Renal cortical epithelial cell (primary cell): Measurements from ENCODE around the gene VDR. TPM values are rescaled to one million over a fixed set of nuclear protein-coding genes. Genes with fewer than 3 reads are reported as not detected.

Experiments used
- DNase-seq: peaks from one replicate; pipeline ENCODE4 v3.0.0-alpha.2; 2011; ENCODE audit warnings: low read depth
- total RNA-seq: library from RNA; depleted of rRNA; stranded (reverse); fragments of >200 nt; gene quantifications from 2 replicates; pipeline ENCODE4 v1.2.3, GENCODE V29; 2014

Gene VDR
- 2.9 and 6.1 TPM in 2 replicates for total RNA-seq

- peak; percentile 70 for DNase-seq
Observed at GRCh38 chr12:47904713-47905709, at the start of gene VDR. TSS of gene VDR (minus strand) at chr12:47904994. CDS start at chr12:47879113, 25,881 bp downstream.

DNA sequence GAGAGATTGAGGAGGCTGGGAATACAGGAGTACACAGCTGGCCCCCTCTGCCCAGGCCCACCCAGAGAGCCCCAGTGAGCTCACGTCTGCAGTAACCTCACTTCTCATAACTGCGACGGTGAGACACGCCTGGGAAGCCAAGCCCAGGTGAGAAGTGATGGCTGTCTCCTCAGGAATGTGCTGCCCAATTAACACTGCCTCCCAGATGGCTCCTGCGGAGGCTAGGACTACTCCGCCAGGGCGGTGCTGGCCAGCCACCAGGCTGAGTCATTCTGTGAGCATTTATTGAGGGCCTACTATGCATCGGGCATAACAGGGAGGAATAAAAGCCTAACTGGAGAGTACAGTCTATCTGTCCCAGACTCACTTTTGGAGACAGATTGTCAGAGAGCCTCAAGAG, 49.3 kb upstream of the VDR start:
- DNase-seq = no peak

DNA sequence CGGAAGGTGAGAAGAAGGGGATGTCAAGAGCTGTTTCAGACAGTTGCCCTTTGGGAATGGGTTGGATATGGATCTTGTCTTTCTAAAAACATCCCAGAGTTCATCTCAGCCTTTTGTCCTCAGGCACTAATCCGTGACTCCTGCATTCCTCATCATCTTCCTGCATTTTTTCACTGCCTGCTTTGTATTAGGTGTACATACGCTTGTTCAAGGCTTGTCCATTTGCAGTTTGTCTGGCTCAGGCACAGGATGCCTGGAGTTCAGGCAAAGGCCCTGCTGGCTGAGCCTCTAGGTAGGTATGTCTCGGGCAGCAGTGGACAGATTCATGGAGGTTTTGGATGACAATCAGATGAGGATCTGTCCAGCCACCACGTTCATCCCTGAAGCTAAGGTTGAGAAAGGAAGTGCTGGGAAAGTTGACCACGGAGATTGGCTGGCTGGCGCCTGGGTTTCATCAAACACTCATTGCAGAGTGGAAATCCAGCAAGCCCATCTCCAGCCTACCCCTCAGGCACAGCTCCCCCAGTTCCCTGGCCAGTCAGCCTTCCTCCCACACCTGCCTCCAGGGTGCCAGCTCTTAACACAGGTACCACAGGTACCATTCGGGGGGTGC, 46.2 kb upstream of the VDR start:
- peak; percentile 18 for DNase-seq

- DNase-seq = peak; percentile 63
Observed at GRCh38 chr12:47949441-47950341, 44.9 kb upstream of the VDR start.

- no peak for DNase-seq
Observed at GRCh38 chr12:47947341-47947740, 42.5 kb upstream of the VDR start.

DNA sequence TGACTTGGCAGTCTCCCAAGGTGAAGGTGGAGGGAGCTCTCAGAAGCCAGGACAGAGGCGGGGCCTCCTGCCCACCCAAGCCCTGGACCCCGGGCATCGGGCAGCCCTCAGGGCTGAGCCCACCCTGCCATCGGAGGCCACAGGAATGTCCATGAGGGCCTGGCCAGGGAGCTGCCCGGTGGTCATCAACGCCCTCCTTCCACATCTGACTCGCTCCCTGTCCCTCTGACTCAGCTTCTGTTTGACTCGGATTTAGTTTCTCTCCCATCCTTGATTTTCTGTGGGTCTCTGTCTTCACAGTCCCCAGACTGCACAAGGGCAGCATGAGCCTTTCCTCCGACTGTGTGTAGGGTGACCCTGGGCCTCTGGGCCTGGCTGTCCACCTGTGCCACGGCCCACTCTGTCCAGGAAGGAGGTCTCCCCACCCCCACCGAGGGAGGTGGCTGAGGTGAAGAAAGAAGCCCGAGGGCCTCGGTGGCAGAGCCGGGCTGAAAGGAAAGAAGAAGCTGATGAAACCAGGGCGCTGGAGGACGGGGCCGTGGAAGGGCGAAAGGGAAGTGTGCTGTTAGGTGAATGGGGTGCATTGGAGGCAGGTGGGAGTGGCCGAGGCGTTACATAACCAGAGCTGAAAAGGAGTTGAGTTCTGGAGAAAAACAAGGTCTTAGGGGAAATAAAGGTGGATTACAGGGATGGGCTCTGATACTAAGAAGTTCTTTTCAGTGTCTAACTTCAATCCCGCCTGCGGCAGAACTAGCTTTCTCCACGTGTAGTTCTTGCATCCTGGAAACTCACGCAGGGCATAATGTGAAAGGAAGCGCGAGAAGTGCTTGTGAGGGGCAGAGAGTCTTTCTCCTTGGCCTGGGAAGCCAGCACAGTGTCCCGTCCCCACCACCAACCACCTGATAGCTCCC, 41.9 kb upstream of the VDR start:
- DNase-seq = peak; percentile 37

DNA sequence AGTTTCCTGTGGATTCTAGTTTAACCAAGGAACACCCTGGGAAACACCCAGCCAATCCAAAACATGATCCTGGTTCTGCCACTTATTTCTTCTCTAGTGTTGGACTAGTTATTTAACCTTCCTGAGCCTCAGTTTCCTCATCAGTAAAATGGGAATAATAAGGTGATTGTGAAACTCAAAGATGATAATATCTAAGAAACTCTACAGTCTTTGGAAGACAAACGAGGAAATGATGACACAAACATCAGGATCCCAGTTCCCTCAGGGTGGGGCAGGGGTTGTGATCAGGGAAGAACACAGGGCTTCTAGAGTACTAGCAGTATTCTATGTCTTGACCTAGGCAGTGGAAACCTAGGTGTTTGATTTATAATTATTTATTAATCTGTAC, 40.5 kb upstream of the VDR start:
- no peak for DNase-seq

GRCh38 chr12:47944685-47945340, 40.0 kb upstream of the VDR start:
- DNase-seq = no peak

DNA sequence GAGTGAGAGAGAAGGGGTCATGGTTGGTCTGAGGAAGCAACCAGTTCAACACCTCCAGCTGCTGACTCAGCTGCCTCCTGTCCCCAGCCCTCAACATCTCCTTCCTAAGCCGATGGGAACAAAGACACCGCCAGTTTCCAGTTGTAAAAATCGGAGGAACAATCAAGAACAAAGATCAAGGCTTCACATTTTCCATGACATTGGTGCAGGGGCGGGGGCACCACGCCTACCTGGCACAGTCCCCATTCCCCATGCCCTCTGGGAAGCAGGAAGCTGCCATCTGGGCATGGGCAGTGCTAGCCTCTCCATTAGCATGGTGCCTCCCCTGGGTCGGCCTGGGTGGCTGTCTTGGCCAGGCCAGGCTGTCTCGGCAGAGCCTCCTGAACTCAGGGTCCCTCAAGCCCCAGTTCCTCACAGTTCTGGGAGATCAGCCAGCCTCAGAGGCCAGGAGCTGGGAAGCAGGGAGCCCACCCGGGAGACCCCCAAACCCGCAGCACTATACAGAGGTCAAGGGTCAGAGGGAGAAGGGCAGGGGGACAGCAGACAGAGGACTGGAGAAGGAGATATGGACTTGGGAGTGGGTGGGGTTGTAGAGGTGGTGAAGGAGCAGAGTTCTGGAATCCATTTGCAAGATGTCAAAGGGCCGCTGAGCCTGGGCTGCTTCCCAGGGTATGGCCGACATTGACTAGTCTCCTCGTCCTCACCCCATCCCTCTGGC, 39.0 kb upstream of the VDR start:
- peak; percentile 58 for DNase-seq

DNA sequence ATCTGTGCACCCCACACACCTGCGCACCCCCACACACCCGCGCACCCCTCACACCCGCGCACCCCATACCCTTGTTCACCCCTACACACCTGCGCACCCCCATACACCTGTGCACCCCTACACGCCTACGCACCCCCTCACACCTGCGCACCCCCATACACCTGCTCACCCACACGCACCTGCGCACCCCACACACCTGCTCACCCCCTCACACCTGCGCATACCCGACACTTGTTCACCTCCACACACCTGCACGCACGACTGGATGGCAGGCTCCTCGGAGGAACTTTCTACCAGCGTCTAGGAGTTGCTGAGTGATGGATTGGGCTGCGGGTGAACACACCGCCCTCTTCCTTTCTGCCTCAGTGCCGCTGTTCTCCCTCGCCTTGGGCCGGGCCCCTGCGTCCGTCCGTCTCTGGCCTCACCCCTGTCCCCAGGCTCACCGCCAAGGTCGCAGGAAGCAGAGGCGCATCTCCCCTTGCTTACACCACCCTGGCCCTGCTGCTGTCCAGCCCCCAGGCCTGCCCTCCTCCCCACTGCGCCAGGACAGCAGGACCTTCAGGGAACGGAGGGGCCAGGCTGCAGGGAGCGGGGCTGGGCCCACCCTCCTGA, 37.9 kb upstream of the VDR start:
- no peak for DNase-seq

DNA sequence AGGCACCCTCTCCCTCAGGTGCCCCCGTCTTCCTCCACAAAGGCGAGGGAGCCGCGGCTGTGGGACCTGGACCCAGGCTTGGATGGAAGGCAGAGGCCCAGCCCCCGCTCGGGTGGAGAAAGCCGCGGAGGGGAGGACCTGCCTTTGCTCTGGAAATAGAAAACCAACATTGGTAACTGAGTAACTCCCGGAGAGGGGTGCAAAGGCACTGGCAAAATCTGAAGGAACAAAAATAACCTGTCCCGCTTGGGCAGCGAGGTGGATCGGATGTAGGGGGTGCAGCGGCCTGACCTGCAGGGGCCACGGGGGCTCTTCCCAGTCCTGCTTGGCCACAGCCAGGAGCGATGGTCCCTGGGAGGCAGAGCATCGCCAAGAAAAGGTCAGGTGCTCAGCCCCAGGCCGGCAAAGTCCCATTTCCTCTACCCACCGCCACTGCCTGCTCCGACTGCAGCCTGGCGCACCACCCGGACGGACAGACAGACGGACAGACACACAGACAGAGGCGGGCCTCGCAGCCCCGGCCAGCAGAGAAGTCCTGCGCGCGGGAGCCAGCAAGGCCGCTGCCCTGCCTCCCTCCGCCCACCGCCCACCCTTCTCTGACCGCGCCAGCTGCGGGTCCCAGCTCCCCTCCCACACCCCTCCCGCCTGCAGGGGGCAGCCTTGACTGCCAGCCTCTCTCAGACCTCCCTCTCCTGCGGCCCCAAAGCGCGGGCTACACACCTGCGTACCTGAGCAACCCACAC, 37.2 kb upstream of the VDR start:
- peak; percentile 56 for DNase-seq

DNA sequence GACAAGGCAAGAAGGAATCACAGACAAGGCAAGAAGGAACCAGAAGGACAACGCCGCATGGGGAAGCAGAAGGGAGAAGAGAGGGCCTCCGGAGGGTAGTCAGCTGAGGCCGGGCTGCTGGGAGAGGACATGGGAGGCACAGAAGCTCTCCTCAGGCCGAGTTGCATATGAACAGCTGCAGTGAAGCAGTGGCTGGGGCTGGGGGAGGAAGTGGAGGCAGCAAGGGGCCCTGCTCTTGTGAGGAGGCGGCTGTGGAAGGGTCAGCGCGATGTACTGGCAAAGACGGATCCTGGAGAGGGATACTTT, 36.6 kb upstream of the VDR start:
- no peak for DNase-seq

- DNase-seq = no peak
Observed at GRCh38 chr12:47940773-47941474, 36.1 kb upstream of the VDR start.

- no peak for DNase-seq
Observed at GRCh38 chr12:47939009-47939601, 34.3 kb upstream of the VDR start.

DNA sequence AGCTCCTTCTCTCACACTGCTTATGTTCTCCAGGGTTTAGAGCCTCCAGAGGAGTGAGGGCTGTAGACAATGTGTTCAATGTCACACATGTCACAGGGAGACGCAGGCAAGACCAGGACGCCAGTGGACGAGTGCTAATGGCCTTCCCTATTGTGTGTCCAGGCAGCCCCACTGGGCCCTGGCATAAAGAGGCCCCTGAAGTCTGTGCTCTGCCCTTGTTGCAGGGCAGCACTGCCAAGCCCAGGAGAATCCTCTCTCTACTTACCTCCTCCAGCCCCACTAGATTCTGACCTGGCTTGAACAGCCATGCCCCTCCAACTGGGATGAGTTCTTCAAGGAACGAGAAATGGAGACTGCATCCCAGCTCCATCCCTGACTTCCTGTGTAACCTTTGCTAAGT, 33.8 kb upstream of the VDR start:
- DNase-seq = no peak

- DNase-seq = peak; percentile 54
Observed at GRCh38 chr12:47938093-47938492, 33.3 kb upstream of the VDR start.

GRCh38 chr12:47935184-47935583, 30.4 kb upstream of the VDR start:
- peak; percentile 17 for DNase-seq

DNA sequence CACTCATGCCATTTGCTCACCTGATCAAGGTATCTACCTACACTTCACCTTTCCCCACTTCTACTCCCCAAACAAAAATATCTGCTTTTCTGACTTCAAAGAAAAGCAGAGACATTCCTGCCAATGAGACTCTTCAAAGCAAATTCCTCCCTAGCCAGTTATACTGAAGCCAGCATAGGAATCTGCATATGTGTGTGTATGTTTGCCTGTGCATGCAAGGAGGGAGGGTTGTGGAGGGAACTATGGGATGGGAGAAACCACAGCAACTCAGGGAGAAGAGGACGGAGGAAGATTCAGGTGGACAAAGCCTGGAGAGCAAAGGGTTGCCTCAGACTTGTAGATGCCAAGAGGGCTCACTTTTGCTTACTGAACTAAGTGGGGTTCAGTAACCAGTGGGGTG, 26.4 kb upstream of the VDR start:
- DNase-seq = no peak
